HT1080 (cell line): ENCODE measurements around the gene MYL7. TPM values are rescaled to one million over a fixed set of nuclear protein-coding genes. Genes with fewer than 3 reads are reported as not detected.

Experiments
- DNase-seq: peaks from one replicate; pipeline ENCODE4 v3.0.0-alpha.2; 2015; ENCODE audit warnings: low read depth
- total RNA-seq: library from RNA; depleted of rRNA; stranded (reverse); fragments of >200 nt; shearing (Covaris generic); gene quantifications from 2 replicates; pipeline ENCODE4 v1.2.3, GENCODE V29; 2014

Gene MYL7
- total RNA-seq, 1 experiment from 2014 or later: not detected

GRCh38 chr7:44112997-44113763 lies 28.0 kb downstream of the MYL7 start:
- DNase-seq: no peak

- DNase-seq: no peak
These were observed 28.7 kb downstream of the MYL7 start for GRCh38 chr7:44112231-44112996.

- no peak for DNase-seq
These were observed 29.4 kb downstream of the MYL7 start for GRCh38 chr7:44111761-44112160.

GRCh38 chr7:44110719-44111635 lies 30.2 kb downstream of the MYL7 start:
- DNase-seq: no peak

- no peak for DNase-seq
These were observed 31.1 kb downstream of the MYL7 start for GRCh38 chr7:44109991-44110390.

GRCh38 chr7:44108768-44109750 lies 32.1 kb downstream of the MYL7 start:
- no peak for DNase-seq

- no peak for DNase-seq
These were observed 33.0 kb downstream of the MYL7 start for GRCh38 chr7:44107961-44108767.

- no peak for DNase-seq
These were observed 33.8 kb downstream of the MYL7 start for GRCh38 chr7:44107116-44107960.

- DNase-seq: no peak
These were observed 34.6 kb downstream of the MYL7 start for GRCh38 chr7:44106311-44107065.

GRCh38 chr7:44105832-44106231 lies 35.3 kb downstream of the MYL7 start:
- DNase-seq: no peak

- peak; percentile 28 for DNase-seq
These were observed 36.0 kb downstream of the MYL7 start for GRCh38 chr7:44104860-44105771.

GRCh38 chr7:44103923-44104859 lies 36.9 kb downstream of the MYL7 start, which contains the start of gene AEBP1:
Gene AEBP1, plus strand, starts transcription at chr7:44104345. Its CDS starts 321 bp downstream, at chr7:44104666.
- no peak for DNase-seq

- DNase-seq: no peak
These were observed 37.6 kb downstream of the MYL7 start for GRCh38 chr7:44103566-44103922.

- DNase-seq: no peak
These were observed 38.1 kb downstream of the MYL7 start for GRCh38 chr7:44102846-44103565.
